ENCODE measurements around the gene BCR.

BCR gene

DNA sequence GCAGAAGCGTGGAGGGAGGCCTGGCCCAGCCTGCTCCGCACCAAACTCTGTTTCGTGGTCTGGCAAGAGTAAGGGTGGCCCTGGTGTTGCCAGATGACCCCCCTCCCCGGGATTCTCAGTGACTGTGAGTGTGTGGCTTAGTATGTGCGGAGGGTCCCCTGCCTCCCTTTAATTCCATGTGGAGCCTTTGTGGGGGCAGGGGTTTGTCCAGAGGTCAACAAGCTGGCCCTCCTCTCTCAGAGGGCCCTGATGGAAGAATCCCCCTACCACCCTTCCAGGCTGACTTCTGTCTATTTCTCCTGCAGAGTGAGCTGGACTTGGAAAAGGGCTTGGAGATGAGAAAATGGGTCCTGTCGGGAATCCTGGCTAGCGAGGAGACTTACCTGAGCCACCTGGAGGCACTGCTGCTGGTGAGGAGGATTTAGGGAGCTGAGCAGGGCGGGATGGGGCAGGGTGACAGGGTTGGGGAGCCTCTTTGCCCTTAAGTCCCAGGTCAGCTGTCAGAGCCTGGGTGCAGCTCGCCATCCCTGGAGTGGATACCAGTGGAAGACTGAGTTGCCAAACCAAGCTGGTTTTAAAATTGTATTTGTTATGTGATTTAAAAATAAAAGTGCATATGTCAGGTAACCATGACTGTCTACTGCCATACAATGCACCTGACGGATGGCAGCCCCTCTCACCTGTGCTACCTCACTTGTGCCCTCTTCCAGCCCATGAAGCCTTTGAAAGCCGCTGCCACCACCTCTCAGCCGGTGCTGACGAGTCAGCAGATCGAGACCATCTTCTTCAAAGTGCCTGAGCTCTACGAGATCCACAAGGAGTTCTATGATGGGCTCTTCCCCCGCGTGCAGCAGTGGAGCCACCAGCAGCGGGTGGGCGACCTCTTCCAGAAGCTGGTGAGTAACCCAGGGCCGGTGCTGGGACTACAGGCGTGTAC, 80.6 kb downstream of the BCR start:
- H3K36me3 ChIP-seq (ENCODE audit: control insufficient read depth, insufficient read depth, low read length) = peaks cover 62% of the 10 kb centered on the region
- H3K27ac ChIP-seq (ENCODE audit: insufficient read depth, low read length, poor library complexity, severe bottlenecking) = no peak overlapping the region
- no peaks in the 10 kb centered on the region for H3K27me3 ChIP-seq (replicated peaks; ENCODE audit: control insufficient read depth, insufficient read depth, low read length, poor library complexity, severe bottlenecking)
- no peaks in the 10 kb centered on the region for H3K9me3 ChIP-seq (ENCODE audit: control insufficient read depth, low read length)
- no peaks in the 10 kb centered on the region for H3K4me1 ChIP-seq (ENCODE audit: control insufficient read depth, insufficient read depth, low read length, poor library complexity, severe bottlenecking)
- no peak overlapping the region for H3K4me3 ChIP-seq (ENCODE audit: insufficient read depth, low read depth, low read length, poor library complexity, severe bottlenecking)
- no peak for DNase-seq

- Histone ChIP-seq H3K4me1 (ENCODE audit: control insufficient read depth, insufficient read depth, low read length, poor library complexity, severe bottlenecking) (no peaks in the 10 kb centered on the region), H3K9me3 (ENCODE audit: control insufficient read depth, low read length) (no peaks in the 10 kb centered on the region), H3K36me3 (ENCODE audit: control insufficient read depth, insufficient read depth, low read length) (peaks cover 65% of the 10 kb centered on the region), H3K27ac (ENCODE audit: insufficient read depth, low read length, poor library complexity, severe bottlenecking) (no peak overlapping the region), H3K27me3 (replicated peaks; ENCODE audit: control insufficient read depth, insufficient read depth, low read length, poor library complexity, severe bottlenecking) (no peaks in the 10 kb centered on the region), H3K4me3 (ENCODE audit: insufficient read depth, low read depth, low read length, poor library complexity, severe bottlenecking) (no peak overlapping the region)
- DNase-seq = no peak
Measured at GRCh38 chr22:23261900-23262450, 81.7 kb downstream of the BCR start.

DNA sequence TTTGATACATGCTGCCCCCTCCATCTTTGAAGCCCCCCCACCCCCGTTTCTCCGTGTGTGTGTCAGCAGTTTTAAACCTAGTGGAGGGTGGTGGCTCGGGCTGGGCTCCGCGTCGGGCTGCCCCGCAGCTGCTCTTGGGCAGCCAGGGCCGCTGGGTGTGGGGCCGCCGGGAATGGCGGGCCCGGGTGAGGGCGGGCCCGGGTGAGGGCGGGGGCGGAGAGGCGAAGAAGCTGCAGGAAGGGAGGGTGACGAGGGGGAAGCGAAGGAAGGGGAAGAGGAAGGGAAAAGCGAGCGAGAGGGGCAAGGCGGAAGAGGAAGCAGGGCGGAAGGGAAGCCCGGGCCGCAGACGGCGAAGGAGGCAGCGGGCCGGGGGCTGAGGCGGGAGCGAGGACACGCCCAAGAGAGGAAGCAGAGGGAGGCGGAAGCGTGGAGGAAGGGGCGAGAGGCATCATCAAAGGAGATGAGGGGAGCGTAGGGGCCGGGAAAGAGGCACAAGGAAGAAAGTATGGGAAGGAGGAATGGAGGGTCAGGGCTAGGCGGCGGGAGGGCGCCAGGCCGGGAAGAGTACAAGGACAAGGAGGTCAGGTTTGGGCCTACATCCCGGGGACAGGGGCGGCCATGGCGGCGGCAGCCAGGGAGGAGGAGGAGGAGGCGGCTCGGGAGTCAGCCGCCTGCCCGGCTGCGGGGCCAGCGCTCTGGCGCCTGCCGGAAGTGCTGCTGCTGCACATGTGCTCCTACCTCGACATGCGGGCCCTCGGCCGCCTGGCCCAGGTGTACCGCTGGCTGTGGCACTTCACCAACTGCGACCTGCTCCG, 82.4 kb downstream of the BCR start:
- H3K27me3 ChIP-seq (replicated peaks; ENCODE audit: control insufficient read depth, insufficient read depth, low read length, poor library complexity, severe bottlenecking) = no peaks in the 10 kb centered on the region
- H3K4me3 ChIP-seq (ENCODE audit: insufficient read depth, low read depth, low read length, poor library complexity, severe bottlenecking) = no peak overlapping the region
- H3K27ac ChIP-seq (ENCODE audit: insufficient read depth, low read length, poor library complexity, severe bottlenecking) = no peak overlapping the region
- DNase-seq = no peak
- no peaks in the 10 kb centered on the region for H3K4me1 ChIP-seq (ENCODE audit: control insufficient read depth, insufficient read depth, low read length, poor library complexity, severe bottlenecking)
- H3K36me3 ChIP-seq (ENCODE audit: control insufficient read depth, insufficient read depth, low read length) = peaks cover 59% of the 10 kb centered on the region
- no peaks in the 10 kb centered on the region for H3K9me3 ChIP-seq (ENCODE audit: control insufficient read depth, low read length)

DNA sequence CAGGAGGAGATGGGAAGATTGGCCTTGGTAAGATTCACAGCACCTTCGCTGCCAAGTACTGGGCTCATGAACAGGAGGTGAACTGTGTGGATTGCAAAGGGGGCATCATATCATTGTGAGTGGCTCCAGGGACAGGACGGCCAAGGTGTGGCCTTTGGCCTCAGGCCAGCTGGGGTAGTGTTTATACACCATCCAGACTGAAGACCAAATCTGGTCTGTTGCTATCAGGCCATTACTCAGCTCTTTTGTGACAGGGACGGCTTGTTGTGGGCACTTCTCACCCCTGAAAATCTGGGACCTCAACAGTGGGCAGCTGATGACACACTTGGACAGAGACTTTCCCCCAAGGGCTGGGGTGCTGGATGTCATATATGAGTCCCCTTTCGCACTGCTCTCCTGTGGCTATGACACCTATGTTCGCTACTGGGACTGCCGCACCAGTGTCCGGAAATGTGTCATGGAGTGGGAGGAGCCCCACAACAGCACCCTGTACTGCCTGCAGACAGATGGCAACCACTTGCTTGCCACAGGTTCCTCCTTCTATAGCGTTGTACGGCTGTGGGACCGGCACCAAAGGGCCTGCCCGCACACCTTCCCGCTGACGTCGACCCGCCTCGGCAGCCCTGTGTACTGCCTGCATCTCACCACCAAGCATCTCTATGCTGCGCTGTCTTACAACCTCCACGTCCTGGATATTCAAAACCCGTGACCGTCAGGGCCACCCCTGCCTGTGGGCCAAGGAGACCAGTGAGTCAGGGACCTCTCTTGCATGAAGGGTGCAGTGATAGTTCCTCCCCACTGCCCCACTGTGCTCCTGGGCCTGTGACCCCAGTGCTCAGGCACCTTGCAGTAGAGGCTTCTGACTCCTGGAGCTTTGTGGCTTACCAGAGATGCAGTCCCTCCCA, 83.6 kb downstream of the BCR start:
- no peak overlapping the region for H3K27ac ChIP-seq (ENCODE audit: insufficient read depth, low read length, poor library complexity, severe bottlenecking)
- H3K27me3 ChIP-seq (replicated peaks; ENCODE audit: control insufficient read depth, insufficient read depth, low read length, poor library complexity, severe bottlenecking) = no peaks in the 10 kb centered on the region
- peak; percentile 27 to 38 (median 32) for DNase-seq
- H3K4me3 ChIP-seq (ENCODE audit: insufficient read depth, low read depth, low read length, poor library complexity, severe bottlenecking) = no peak overlapping the region
- H3K36me3 ChIP-seq (ENCODE audit: control insufficient read depth, insufficient read depth, low read length) = peaks cover 59% of the 10 kb centered on the region
- H3K9me3 ChIP-seq (ENCODE audit: control insufficient read depth, low read length) = no peaks in the 10 kb centered on the region
- no peaks in the 10 kb centered on the region for H3K4me1 ChIP-seq (ENCODE audit: control insufficient read depth, insufficient read depth, low read length, poor library complexity, severe bottlenecking)

GRCh38 chr22:23264610-23265367, 84.5 kb downstream of the BCR start:
- Histone ChIP-seq H3K36me3 (ENCODE audit: control insufficient read depth, insufficient read depth, low read length) (peaks cover 63% of the 10 kb centered on the region), H3K27ac (ENCODE audit: insufficient read depth, low read length, poor library complexity, severe bottlenecking) (no peak overlapping the region), H3K4me1 (ENCODE audit: control insufficient read depth, insufficient read depth, low read length, poor library complexity, severe bottlenecking) (no peaks in the 10 kb centered on the region), H3K27me3 (replicated peaks; ENCODE audit: control insufficient read depth, insufficient read depth, low read length, poor library complexity, severe bottlenecking) (no peaks in the 10 kb centered on the region), H3K4me3 (ENCODE audit: insufficient read depth, low read depth, low read length, poor library complexity, severe bottlenecking) (no peak overlapping the region), H3K9me3 (ENCODE audit: control insufficient read depth, low read length) (no peaks in the 10 kb centered on the region)
- DNase-seq = no peak

- H3K9me3 ChIP-seq (ENCODE audit: control insufficient read depth, low read length) = no peaks in the 10 kb centered on the region
- H3K4me1 ChIP-seq (ENCODE audit: control insufficient read depth, insufficient read depth, low read length, poor library complexity, severe bottlenecking) = no peaks in the 10 kb centered on the region
- no peak overlapping the region for H3K4me3 ChIP-seq (ENCODE audit: insufficient read depth, low read depth, low read length, poor library complexity, severe bottlenecking)
- peaks cover 67% of the 10 kb centered on the region for H3K36me3 ChIP-seq (ENCODE audit: control insufficient read depth, insufficient read depth, low read length)
- H3K27me3 ChIP-seq (replicated peaks; ENCODE audit: control insufficient read depth, insufficient read depth, low read length, poor library complexity, severe bottlenecking) = no peaks in the 10 kb centered on the region
- DNase-seq = no peak
- H3K27ac ChIP-seq (ENCODE audit: insufficient read depth, low read length, poor library complexity, severe bottlenecking) = no peak overlapping the region
Measured at GRCh38 chr22:23265368-23265700, 85.0 kb downstream of the BCR start.

GRCh38 chr22:23266780-23267179, 86.5 kb downstream of the BCR start:
- Histone ChIP-seq H3K4me1 (ENCODE audit: control insufficient read depth, insufficient read depth, low read length, poor library complexity, severe bottlenecking) (no peaks in the 10 kb centered on the region), H3K9me3 (ENCODE audit: control insufficient read depth, low read length) (no peaks in the 10 kb centered on the region), H3K27me3 (replicated peaks; ENCODE audit: control insufficient read depth, insufficient read depth, low read length, poor library complexity, severe bottlenecking) (no peaks in the 10 kb centered on the region), H3K4me3 (ENCODE audit: insufficient read depth, low read depth, low read length, poor library complexity, severe bottlenecking) (no peak overlapping the region), H3K36me3 (ENCODE audit: control insufficient read depth, insufficient read depth, low read length) (peaks cover 63% of the 10 kb centered on the region), H3K27ac (ENCODE audit: insufficient read depth, low read length, poor library complexity, severe bottlenecking) (no peak overlapping the region)
- DNase-seq = no peak

DNA sequence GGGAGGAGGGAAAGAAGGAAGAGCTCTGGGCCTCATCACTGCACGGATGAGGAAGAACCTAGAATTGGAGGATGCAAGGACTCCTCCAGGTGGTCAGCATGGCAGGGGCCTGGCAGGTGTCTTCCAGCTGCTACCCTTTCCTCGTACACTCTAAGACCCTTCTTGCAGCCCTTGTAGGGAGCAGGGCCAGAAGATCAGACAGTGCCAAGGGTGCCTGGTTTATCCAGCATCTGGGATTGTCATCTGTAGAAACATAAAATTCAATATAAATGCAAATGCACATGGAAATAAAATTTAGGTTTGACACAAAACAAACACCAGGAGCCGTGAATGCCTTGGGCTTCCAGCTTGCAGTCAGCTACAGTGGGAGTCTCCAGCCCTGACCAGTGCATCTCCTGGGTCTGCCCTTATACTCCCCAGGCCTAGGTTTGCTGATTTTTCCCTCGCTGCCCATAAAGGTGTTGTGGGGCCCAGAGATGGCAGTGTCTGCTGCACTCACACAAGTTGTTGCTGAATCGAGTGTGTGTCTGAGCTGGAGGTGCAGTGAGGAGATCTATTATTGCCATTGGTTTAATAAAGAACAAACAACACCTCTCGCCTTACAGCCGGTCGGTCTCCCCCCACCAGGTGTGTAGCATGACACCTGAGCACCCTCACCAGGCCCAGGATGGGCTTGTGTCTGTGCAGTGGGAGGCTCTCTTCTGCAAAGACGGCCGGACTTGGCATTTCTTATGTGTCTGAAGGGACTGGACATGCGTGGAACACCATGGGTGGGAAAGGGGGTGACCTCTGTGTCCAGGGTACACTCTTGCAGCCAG, 87.1 kb downstream of the BCR start:
- H3K4me1 ChIP-seq (ENCODE audit: control insufficient read depth, insufficient read depth, low read length, poor library complexity, severe bottlenecking) = no peaks in the 10 kb centered on the region
- DNase-seq = no peak
- peaks cover 59% of the 10 kb centered on the region for H3K36me3 ChIP-seq (ENCODE audit: control insufficient read depth, insufficient read depth, low read length)
- no peaks in the 10 kb centered on the region for H3K9me3 ChIP-seq (ENCODE audit: control insufficient read depth, low read length)
- no peak overlapping the region for H3K4me3 ChIP-seq (ENCODE audit: insufficient read depth, low read depth, low read length, poor library complexity, severe bottlenecking)
- no peaks in the 10 kb centered on the region for H3K27me3 ChIP-seq (replicated peaks; ENCODE audit: control insufficient read depth, insufficient read depth, low read length, poor library complexity, severe bottlenecking)
- H3K27ac ChIP-seq (ENCODE audit: insufficient read depth, low read length, poor library complexity, severe bottlenecking) = no peak overlapping the region

All from effector memory CD4-positive, alpha-beta T cell (primary cell).